HepG2 (cell line): ENCODE results near the gene POLN. TPM values are rescaled to one million over a fixed set of nuclear protein-coding genes. Genes with fewer than 3 reads are reported as not detected.

Source experiments
- ATAC-seq: fragments of 200-7000 bp; cut with Tn5 transposase; 3 replicates; pipeline ENCODE4 v1.9.1; 2020; ENCODE audit warnings: mild to moderate bottlenecking, moderate library complexity
- BruUV-seq: library from RNA; stranded (reverse); fragments of 400-500 nt; replicated peaks from 2 replicates; lab custom pipeline; 2021; lab: Mats Ljungman, UMichigan
- CTCF ChIA-PET: fragments of 300-600 bp; formaldehyde crosslinking; extraction: SDS; loops from one replicate; lab custom pipeline; 2021; ENCODE audit warnings: low total read pairs, inconsistent platforms, low intra/inter-chr PET ratio; lab: Yijun Ruan, JAX
- POLR2A ChIA-PET: fragments of 350-600 bp; sonication (Branson Sonifier 250); formaldehyde crosslinking; loops from one replicate; lab custom pipeline; 2020; ENCODE audit warnings: antibody characterized with exemption, inconsistent platforms; lab: Yijun Ruan, JAX
- DNase-seq: peaks from one replicate; pipeline ENCODE4 v3.0.0-alpha.2; 2015; ENCODE audit warnings: low spot score
- FAIRE-seq: peaks from 3 replicates; lab custom pipeline; 2011; peaks lifted over from hg19 to GRCh38; lab: Jason Lieb, UNC
- H2AFZ ChIP-seq: one replicate; pipeline ENCODE4 v1.6.1; 2011; ENCODE audit warnings: low read length, inconsistent platforms
- H3K27ac ChIP-seq: fragments of 300-600 bp; 3 replicates; pipeline ENCODE4 v1.8.0; 2011; ENCODE audit warnings: mixed run types, mild to moderate bottlenecking, mixed read lengths, low read length, inconsistent platforms; ENCODE audit not compliant: insufficient read depth; ENCODE audit errors: extremely low read length
- H3K27me3 ChIP-seq, 2 experiments: fragments of 200-600 bp in 1 of 2; 2 replicates in 1 of 2; 3 replicates in 1 of 2; pipeline versions ENCODE4 v1.6.0 to v1.8.0; 2011; ENCODE audit warnings: low read length in 2 of 2, mild to moderate bottlenecking in 2 of 2, moderate library complexity in 2 of 2, inconsistent platforms in 1 of 2; ENCODE audit not compliant: insufficient read depth in 2 of 2, control insufficient read depth in 1 of 2
- H3K36me3 ChIP-seq, 2 experiments: fragments of 200-600 bp in 1 of 2; replicated peaks in 1 of 2; 2 replicates in 1 of 2; 3 replicates in 1 of 2; pipeline versions ENCODE4 v1.5.1 to v1.8.0; 2011; ENCODE audit warnings: low read length in 2 of 2, inconsistent platforms in 1 of 2; ENCODE audit not compliant: insufficient read depth in 2 of 2, control insufficient read depth in 1 of 2
- H3K4me1 ChIP-seq: 2 replicates; pipeline ENCODE4 v1.5.1; 2012; ENCODE audit warnings: low read length, inconsistent platforms; ENCODE audit not compliant: insufficient read depth
- H3K4me2 ChIP-seq: 2 replicates; pipeline ENCODE4 v1.6.0; 2011; ENCODE audit warnings: low read depth, low read length, inconsistent platforms
- H3K4me3 ChIP-seq, 3 experiments: fragments of 200-600 bp in 1 of 3; sonication (generic), shearing (Covaris generic) in 1 of 3; replicated peaks in 1 of 3; 2 replicates each; pipeline ENCODE4 v1.5.1; 2011 to 2016; ENCODE audit warnings: low read length in 3 of 3, inconsistent platforms in 2 of 3, low read depth in 2 of 3, mild to moderate bottlenecking in 2 of 3, control low read depth in 1 of 3, mixed read lengths in 1 of 3; ENCODE audit not compliant: insufficient read depth in 1 of 3
- H3K79me2 ChIP-seq: one replicate; pipeline ENCODE4 v1.6.1; 2011; ENCODE audit warnings: low read length, inconsistent platforms; ENCODE audit not compliant: insufficient read depth
- H3K9ac ChIP-seq: 2 replicates; pipeline ENCODE4 v1.6.0; 2011; ENCODE audit warnings: mild to moderate bottlenecking, low read depth, low read length, inconsistent platforms; ENCODE audit not compliant: insufficient read depth
- H3K9me3 ChIP-seq: 2 replicates; pipeline ENCODE4 v1.5.1; 2012; ENCODE audit warnings: mild to moderate bottlenecking, low read length
- H4K20me1 ChIP-seq: 2 replicates; pipeline ENCODE4 v1.6.0; 2011; ENCODE audit warnings: inconsistent platforms, mild to moderate bottlenecking, low read length, moderate library complexity; ENCODE audit not compliant: insufficient read depth
- MYC ChIP-seq: sonication (generic); formaldehyde crosslinking; IDR thresholded peaks from 2 replicates; pipeline ENCODE4 v1.9.0; 2021; ENCODE audit warnings: missing genetic modification reagents, borderline replicate concordance
- ZFP91 ChIP-seq: sonication (generic); formaldehyde crosslinking; IDR thresholded peaks from 2 replicates; pipeline ENCODE4 v1.9.0; 2022; ENCODE audit warnings: missing genetic modification reagents, mild to moderate bottlenecking, borderline replicate concordance
- ZNF549 ChIP-seq: sonication (generic); formaldehyde crosslinking; IDR thresholded peaks from 2 replicates; pipeline ENCODE4 v1.5.0; 2020; ENCODE audit warnings: missing genetic modification reagents
- ZNF550 ChIP-seq: sonication (generic); formaldehyde crosslinking; IDR thresholded peaks from 2 replicates; pipeline ENCODE4 v1.4.0; 2020; ENCODE audit warnings: mild to moderate bottlenecking, missing genetic modification reagents, borderline replicate concordance
- WGBS: methylation state at CpG from one replicate; pipeline ENCODE4 v1.1.6; 2017; ENCODE audit warnings: low lambda C conversion rate; 5-methylcytosine and 5-hydroxymethylcytosine counted together
- in situ Hi-C: cut with HindIII; loops from 2 replicates; pipeline ENCODE4 v1.10.0; 2017; ENCODE audit warnings: low pct_unique_long_range_greater_than_20kb; ENCODE audit not compliant: extremely low pct_ligation_motif_present
- intact Hi-C: fragments of 100-400 bp; cut with micrococcal nuclease; formaldehyde crosslinking; loops from one replicate; pipeline ENCODE4 v1.10.0; 2022; ENCODE audit not compliant: unreplicated experiment
- polyA plus RNA-seq, 8 experiments: library from polyadenylated mRNA; depleted of rRNA in 3 of 8; stranded (reverse) in 7 of 8; unstranded in 1 of 8; fragments of >200 nt; fragmentation: Illumina TruSeq in 4 of 8; extraction: Trizol in 4 of 8; gene quantifications; 2 replicates each; pipeline versions ENCODE4 v1.2.1 to v1.2.3, GENCODE V29; 2011 to 2016; ENCODE audit warnings: low read depth in 4 of 8, missing spikeins in 1 of 8, mixed read lengths in 1 of 8; ENCODE audit not compliant: insufficient read depth in 1 of 8
- total RNA-seq, 5 experiments: library from RNA; depleted of rRNA; stranded (reverse); fragments of >200 nt; fragmentation: Illumina TruSeq; extraction: Trizol; gene quantifications; 2 replicates each; pipeline ENCODE4 v1.2.3, GENCODE V29; 2016; ENCODE audit warnings: low read depth in 1 of 5
- TF ChIP-seq, protein P1 (sequence below): sonication (generic); formaldehyde crosslinking; IDR thresholded peaks from 2 replicates; pipeline ENCODE4 v1.5.1; 2020; ENCODE audit warnings: mild to moderate bottlenecking, missing genetic modification reagents, moderate library complexity

POLN gene
- total and polyA plus RNA-seq, 2 of the 13 experiments (the other 11 are each of a cell fraction or from before 2014, with no cell fraction given), result 0.93 to 1.5 TPM

DNA sequence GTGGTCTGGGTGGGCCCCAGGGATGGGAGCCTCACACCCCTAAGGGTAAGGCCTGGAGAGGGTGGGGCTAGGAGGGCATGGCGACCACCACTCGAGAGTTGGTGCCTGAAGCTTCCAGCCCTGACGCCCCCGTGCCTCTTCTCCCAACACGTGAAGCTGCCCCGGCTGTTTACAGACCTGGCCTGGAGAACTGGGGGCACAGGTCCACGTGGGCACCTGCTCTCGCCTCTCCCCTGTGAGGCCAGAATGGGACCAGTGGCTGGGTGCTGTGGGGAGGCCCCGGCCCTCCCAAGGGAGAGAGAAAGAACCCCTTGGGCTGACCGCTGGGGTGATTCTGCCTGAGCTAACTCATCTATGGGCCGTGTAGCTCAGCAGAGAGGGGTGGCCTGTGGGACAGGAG, 167.3 kb downstream of the POLN start:
- ChIA-PET CTCF (no interaction called here), POLR2A (no interaction called here)
- TF ChIP-seq ZNF550, result no peak
- 0 out of 2 replicates have a peak, but pooled peaks have one; percentile 14 for TF ChIP-seq ZFP91 (CRISPR knock-in tag)
- no peak for TF ChIP-seq ZNF549 (CRISPR knock-in tag)
- TF ChIP-seq, protein P1, sequence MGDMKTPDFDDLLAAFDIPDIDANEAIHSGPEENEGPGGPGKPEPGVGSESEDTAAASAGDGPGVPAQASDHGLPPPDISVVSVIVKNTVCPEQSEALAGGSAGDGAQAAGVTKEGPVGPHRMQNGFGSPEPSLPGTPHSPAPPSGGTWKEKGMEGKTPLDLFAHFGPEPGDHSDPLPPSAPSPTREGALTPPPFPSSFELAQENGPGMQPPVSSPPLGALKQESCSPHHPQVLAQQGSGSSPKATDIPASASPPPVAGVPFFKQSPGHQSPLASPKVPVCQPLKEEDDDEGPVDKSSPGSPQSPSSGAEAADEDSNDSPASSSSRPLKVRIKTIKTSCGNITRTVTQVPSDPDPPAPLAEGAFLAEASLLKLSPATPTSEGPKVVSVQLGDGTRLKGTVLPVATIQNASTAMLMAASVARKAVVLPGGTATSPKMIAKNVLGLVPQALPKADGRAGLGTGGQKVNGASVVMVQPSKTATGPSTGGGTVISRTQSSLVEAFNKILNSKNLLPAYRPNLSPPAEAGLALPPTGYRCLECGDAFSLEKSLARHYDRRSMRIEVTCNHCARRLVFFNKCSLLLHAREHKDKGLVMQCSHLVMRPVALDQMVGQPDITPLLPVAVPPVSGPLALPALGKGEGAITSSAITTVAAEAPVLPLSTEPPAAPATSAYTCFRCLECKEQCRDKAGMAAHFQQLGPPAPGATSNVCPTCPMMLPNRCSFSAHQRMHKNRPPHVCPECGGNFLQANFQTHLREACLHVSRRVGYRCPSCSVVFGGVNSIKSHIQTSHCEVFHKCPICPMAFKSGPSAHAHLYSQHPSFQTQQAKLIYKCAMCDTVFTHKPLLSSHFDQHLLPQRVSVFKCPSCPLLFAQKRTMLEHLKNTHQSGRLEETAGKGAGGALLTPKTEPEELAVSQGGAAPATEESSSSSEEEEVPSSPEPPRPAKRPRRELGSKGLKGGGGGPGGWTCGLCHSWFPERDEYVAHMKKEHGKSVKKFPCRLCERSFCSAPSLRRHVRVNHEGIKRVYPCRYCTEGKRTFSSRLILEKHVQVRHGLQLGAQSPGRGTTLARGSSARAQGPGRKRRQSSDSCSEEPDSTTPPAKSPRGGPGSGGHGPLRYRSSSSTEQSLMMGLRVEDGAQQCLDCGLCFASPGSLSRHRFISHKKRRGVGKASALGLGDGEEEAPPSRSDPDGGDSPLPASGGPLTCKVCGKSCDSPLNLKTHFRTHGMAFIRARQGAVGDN, result peak; percentile 25; the same call in 1 of the 2 replicates
- 0 out of 2 replicates have a peak, but pooled peaks have one; percentile 20 for TF ChIP-seq MYC (CRISPR knock-in tag)
- H3K4me2 ChIP-seq, result no peak overlapping the region; the same call in 1 of the 2 replicates
- 38% methylated on average over 2 of the region's 11 CpGs for WGBS
- in situ Hi-C loops, result no loop called here
- H4K20me1 ChIP-seq, result no peaks in the 10 kb centered on the region
- H3K9ac ChIP-seq, result no peak overlapping the region
- no peaks in the 10 kb centered on the region for H3K9me3 ChIP-seq
- no peak overlapping the region for H3K27ac ChIP-seq
- no peak for DNase-seq
- no TSS peak for BruUV-seq
- ATAC-seq, result no peak
- H3K27me3 ChIP-seq, result no peaks in the 10 kb centered on the region
- peak overlapping the region in 1 of 3 experiments; percentile 25; a peak in 2 of 6 replicates for H3K4me3 ChIP-seq
- no peak for FAIRE-seq
- H2AFZ ChIP-seq, result no peak overlapping the region
- H3K36me3 ChIP-seq, result no peaks in the 10 kb centered on the region
- intact Hi-C loops, result no loop called here
- peaks cover 92% of the 10 kb centered on the region for H3K4me1 ChIP-seq
- no peaks in the 10 kb centered on the region for H3K79me2 ChIP-seq
